ENCODE results near the gene TBR1.
A peak's percentile ranks its signal among the peaks of the same experiment; 100 is the strongest.

TBR1 gene

DNA sequence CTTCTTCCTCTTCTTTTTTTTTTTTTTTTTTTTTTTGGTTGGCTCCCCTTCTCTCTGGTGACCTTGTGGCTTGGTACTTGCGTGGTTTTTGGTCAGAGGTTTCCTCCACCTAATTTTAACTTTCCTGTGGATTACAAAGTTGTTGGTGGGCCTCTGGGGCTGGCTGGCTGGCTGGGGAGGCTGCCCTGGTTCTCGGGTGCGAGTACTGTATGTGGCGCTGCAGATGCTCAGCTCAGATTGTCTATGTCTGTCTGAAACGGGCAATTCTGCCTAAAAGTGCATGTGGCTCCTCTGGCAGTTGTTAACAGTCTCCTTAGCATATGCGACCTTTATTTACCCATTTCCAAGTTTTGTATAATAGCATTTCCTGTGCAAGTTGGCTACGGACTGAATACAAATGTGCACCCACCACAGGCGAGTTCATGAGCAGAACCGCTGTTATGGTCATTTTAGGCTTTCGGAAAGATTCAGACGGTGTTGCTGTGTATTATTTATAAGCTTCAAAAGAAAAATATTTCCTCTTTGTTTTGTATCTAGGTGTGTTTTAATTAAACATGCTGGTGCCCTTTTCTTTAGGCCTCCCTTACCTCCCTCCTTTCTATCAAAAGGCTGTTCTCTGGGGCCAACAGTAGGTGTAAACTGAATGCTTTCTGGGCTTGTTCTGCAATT is 4.4 kb downstream of the TBR1 start:
- TF ChIP-seq, protein P1, sequence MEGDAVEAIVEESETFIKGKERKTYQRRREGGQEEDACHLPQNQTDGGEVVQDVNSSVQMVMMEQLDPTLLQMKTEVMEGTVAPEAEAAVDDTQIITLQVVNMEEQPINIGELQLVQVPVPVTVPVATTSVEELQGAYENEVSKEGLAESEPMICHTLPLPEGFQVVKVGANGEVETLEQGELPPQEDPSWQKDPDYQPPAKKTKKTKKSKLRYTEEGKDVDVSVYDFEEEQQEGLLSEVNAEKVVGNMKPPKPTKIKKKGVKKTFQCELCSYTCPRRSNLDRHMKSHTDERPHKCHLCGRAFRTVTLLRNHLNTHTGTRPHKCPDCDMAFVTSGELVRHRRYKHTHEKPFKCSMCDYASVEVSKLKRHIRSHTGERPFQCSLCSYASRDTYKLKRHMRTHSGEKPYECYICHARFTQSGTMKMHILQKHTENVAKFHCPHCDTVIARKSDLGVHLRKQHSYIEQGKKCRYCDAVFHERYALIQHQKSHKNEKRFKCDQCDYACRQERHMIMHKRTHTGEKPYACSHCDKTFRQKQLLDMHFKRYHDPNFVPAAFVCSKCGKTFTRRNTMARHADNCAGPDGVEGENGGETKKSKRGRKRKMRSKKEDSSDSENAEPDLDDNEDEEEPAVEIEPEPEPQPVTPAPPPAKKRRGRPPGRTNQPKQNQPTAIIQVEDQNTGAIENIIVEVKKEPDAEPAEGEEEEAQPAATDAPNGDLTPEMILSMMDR (IDR thresholded peaks at IDR 0.05; ENCODE audit: low read depth, low read length) = no peak

DNA sequence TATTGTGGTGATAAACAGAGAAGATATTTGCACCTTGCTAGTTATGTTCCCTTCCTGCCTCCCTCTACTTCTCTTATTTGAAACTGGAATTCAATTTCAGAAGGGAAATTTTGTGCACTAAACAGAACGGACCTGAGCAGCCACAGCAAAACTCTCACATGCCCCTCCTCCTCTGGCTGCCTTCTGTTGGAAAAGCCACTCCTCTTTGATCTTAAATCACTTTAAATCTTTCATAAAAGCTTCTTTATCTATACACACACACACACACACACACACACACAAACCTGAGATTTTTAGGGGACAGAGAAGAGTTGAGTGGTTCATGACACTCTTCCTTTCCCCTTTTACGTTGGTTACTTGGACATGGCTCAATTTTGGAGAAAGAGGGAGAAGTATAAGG is 5.6 kb downstream of the TBR1 start:
- 0 out of 2 replicates have a peak overlapping the region, but pooled peaks have one; percentile 4 for H3K4me3 ChIP-seq (ENCODE audit: low read depth, low read length)

More for the DNA sequence above, 4.4 kb downstream of the TBR1 start:
- H3K27me3 ChIP-seq (ENCODE audit: insufficient read depth, low read depth, severe bottlenecking) = no peaks in the 10 kb centered on the region
- H3K36me3 ChIP-seq = no peaks in the 10 kb centered on the region
- no peak for DNase-seq
- H3K9me3 ChIP-seq (ENCODE audit: severe bottlenecking) = no peaks in the 10 kb centered on the region
- H3K4me3 ChIP-seq (ENCODE audit: low read depth, low read length) = no peak overlapping the region
- H3K27ac ChIP-seq = no peak overlapping the region; the same call in 1 of the 2 replicates

DNA sequence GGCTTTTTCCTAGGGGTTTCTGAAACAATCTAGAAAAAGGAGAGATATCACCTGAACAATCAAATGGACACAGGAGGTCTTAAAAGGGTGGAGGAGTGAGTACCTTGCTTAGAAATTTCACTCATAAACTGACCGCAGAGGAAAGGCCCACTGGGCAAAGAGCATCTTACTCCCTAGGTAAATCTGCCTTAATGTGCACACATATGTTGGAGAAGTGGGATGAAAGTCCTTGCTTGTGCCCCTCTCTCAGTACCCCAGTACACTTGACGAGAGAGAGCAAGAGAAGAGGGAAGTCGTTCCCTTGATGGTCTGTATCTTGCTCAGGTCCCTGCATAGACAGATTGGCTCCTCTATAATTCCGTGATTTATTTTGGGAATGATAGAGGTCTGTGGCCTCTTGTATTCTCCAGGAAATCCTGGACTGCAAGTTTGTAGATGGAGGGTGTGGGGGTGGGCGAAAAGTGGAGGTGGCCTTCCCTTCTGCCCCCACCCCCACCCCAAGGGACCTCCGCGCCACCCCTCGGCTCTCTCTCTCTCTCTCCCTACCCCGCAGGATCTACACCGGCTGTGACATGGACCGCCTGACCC is 6.8 kb downstream of the TBR1 start:
- TF ChIP-seq, protein P1 (IDR thresholded peaks at IDR 0.05; ENCODE audit: low read depth, low read length) = no peak
- Histone ChIP-seq H3K4me3 (ENCODE audit: low read depth, low read length) (no peak overlapping the region), H3K9me3 (ENCODE audit: severe bottlenecking) (no peaks in the 10 kb centered on the region), H3K27me3 (ENCODE audit: insufficient read depth, low read depth, severe bottlenecking) (no peaks in the 10 kb centered on the region), H3K27ac (no peak overlapping the region; the same call in 1 of the 2 replicates), H3K36me3 (no peaks in the 10 kb centered on the region)
- DNase-seq = no peak

More for the DNA sequence above, 5.6 kb downstream of the TBR1 start:
- no peaks in the 10 kb centered on the region for H3K27me3 ChIP-seq (ENCODE audit: insufficient read depth, low read depth, severe bottlenecking)
- H3K9me3 ChIP-seq (ENCODE audit: severe bottlenecking) = no peaks in the 10 kb centered on the region
- H3K27ac ChIP-seq = peak overlapping the region; percentile 38
- DNase-seq = no peak
- H3K36me3 ChIP-seq = no peaks in the 10 kb centered on the region
- TF ChIP-seq, protein P1 (IDR thresholded peaks at IDR 0.05; ENCODE audit: low read depth, low read length) = no peak

DNA sequence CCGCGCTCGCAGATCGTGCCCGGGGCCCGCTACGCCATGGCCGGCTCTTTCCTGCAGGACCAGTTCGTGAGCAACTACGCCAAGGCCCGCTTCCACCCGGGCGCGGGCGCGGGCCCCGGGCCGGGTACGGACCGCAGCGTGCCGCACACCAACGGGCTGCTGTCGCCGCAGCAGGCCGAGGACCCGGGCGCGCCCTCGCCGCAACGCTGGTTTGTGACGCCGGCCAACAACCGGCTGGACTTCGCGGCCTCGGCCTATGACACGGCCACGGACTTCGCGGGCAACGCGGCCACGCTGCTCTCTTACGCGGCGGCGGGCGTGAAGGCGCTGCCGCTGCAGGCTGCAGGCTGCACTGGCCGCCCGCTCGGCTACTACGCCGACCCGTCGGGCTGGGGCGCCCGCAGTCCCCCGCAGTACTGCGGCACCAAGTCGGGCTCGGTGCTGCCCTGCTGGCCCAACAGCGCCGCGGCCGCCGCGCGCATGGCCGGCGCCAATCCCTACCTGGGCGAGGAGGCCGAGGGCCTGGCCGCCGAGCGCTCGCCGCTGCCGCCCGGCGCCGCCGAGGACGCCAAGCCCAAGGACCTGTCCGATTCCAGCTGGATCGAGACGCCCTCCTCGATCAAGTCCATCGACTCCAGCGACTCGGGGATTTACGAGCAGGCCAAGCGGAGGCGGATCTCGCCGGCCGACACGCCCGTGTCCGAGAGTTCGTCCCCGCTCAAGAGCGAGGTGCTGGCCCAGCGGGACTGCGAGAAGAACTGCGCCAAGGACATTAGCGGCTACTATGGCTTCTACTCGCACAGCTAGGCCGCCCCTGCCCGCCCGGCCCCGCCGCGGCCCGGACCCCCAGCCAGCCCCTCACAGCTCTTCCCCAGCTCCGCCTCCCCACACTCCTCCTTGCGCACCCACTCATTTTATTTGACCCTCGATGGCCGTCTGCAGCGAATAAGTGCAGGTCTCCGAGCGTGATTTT is 7.6 kb downstream of the TBR1 start:
- H3K4me3 ChIP-seq (ENCODE audit: low read depth, low read length) = no peak overlapping the region

DNA sequence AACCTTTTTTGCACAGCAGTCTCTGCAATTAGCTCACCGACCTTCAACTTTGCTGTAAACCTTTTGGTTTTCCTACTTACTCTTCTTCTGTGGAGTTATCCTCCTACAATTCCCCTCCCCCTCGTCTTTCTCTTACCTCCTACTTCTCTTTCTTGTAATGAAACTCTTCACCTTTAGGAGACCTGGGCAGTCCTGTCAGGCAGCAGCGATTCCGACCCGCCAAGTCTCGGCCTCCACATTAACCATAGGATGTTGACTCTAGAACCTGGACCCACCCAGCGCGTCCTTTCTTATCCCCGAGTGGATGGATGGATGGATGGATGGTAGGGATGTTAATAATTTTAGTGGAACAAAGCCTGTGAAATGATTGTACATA is 8.3 kb downstream of the TBR1 start:
- TF ChIP-seq, protein P1 (IDR thresholded peaks at IDR 0.05; ENCODE audit: low read depth, low read length) = no peak
- no peak overlapping the region for H3K4me3 ChIP-seq (ENCODE audit: low read depth, low read length)
- no peak overlapping the region for H3K27ac ChIP-seq
- no peaks in the 10 kb centered on the region for H3K27me3 ChIP-seq (ENCODE audit: insufficient read depth, low read depth, severe bottlenecking)
- DNase-seq = no peak
- no peaks in the 10 kb centered on the region for H3K36me3 ChIP-seq
- no peaks in the 10 kb centered on the region for H3K9me3 ChIP-seq (ENCODE audit: severe bottlenecking)

More for the DNA sequence above, 7.6 kb downstream of the TBR1 start:
- Histone ChIP-seq H3K36me3 (no peaks in the 10 kb centered on the region), H3K27ac (no peak overlapping the region), H3K27me3 (ENCODE audit: insufficient read depth, low read depth, severe bottlenecking) (no peaks in the 10 kb centered on the region), H3K9me3 (ENCODE audit: severe bottlenecking) (no peaks in the 10 kb centered on the region)
- no peak for DNase-seq
- TF ChIP-seq, protein P1 (IDR thresholded peaks at IDR 0.05; ENCODE audit: low read depth, low read length) = no peak
